Stomach (tissue), 4 donors: Measurements from ENCODE around the gene IGLON5.

Source experiments
- CTCF ChIP-seq, 7 experiments: fragments of 450-650 bp in 4 of 7; fragments of 200-600 bp in 3 of 7; sonication (generic) in 3 of 7; IDR thresholded peaks; one replicate each; pipeline ENCODE4 v1.5.1; 2016 to 2019; ENCODE audit warnings: antibody characterized with exemption in 7 of 7, control low read depth in 2 of 7, mild to moderate bottlenecking in 1 of 7
- POLR2A ChIP-seq, 4 donors: fragments of 450-650 bp; IDR thresholded peaks; one replicate each; pipeline ENCODE4 v1.6.1; 2016; ENCODE audit warnings: antibody characterized with exemption in 4 of 4, control low read depth in 2 of 4, mild to moderate bottlenecking in 1 of 4, moderate library complexity in 1 of 4
- POLR2AphosphoS5 ChIP-seq, 3 donors: sonication (generic); formaldehyde crosslinking; IDR thresholded peaks; one replicate each; pipeline ENCODE4 v1.6.1; 2016; ENCODE audit warnings: antibody characterized with exemption in 3 of 3

DNA sequence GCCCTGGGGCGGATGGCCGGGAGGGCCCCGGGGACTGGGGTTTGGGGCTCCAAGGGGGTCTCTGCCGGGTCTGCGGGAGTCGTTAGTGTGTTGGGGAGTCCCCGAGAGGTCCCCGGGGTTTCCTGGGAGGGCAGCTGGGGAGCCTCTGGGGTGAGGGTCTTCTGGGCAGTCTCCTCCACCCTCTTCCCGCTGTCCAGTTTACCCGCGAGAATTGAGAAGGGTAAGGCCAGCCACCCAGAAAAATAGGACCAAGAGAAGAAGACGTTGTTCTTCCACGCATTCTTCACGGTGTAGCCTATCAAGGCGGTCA is 55.8 kb downstream of the IGLON5 start:
- TF ChIP-seq CTCF (IDR thresholded peaks at IDR 0.05) (no peak), POLR2AphosphoS5 (IDR thresholded peaks at IDR 0.05) (peak in 2 of 3 donors; percentile 97 to 98), POLR2A (IDR thresholded peaks at IDR 0.05) (peak in 2 of 4 donors; percentile 17 to 76)
